ENCODE data around the gene CSTB.
"Not testable (repeated sequence)": the region's sequence is repeated elsewhere in the genome, so short reads cannot be mapped to it uniquely, and the experiment has no call there.

Gene CSTB, protein sequence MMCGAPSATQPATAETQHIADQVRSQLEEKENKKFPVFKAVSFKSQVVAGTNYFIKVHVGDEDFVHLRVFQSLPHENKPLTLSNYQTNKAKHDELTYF

DNA sequence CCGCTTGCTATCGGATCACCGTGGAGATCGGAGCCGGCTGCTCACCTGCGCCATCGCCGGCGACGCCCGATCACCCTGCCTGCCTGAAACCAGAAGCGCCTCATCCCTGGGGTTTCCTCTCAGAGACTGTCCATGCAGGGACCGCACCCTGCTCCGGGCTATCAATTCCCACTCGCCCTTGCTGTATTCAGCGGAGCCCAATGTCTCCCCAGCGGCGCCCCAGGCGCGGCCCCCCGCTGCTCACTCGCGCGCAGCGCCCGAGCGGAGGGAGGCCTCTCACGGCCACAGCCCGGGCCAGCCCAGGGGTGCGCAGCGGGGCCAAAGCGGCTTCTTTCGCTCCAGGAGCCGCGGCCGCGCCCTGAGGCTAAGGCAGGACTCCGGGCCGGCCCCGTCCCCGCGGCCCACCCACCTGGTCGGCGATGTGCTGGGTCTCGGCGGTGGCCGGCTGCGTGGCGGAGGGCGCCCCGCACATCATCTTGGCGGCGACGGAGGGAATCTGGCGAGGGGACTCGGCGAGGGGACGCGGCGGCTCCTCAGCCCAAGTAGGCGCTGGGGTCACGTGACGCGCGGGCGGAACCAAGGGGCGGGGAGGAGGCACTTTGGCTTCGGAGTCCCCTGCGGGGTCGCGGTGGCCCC, at the start of gene CSTB:
Gene CSTB, minus strand, starts transcription at position 514 of the 636 bp plus-strand sequence. Its CDS starts 39 bp downstream, at position 475.
- peak; percentile 34 for TF ChIP-seq CTCF (conservative IDR thresholded peaks at IDR 0.05)
- peak within 1 kb of the TSS; percentile 100 for H3K27ac ChIP-seq

DNA sequence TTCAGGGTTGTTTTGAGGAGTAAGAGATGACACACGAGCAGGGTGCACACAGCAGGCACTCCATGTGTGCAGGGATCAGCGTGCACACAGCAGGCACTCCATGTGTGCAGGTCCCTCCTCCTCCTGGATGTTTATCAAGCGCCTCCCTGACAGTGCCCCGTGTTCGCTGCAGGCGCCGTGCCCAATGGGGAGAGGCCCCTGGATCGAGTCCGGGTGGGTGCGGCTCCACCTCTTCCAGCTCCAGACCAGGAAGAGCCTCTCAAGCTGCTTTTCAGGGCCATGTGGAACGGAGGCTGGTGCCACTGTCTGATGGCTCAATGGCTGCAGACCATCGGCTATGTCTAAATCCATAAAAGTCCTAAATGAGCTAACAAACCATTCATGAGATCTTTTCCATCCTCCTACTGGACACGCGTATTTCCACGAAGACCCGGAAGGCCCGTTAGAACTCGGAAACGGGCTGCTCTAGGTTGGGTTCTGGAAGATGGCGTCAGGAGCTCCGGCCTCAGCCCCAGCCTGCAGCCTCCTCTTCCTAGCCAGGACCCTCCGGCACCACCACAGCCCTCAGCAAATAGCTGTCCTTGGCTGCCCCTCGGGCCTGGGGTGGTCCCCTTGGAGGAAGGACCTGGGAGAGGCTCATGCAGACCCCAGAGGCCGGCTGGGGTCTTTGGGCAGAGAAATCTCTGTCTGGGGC, 49.3 kb upstream of the CSTB start:
- no peak for TF ChIP-seq CTCF (conservative IDR thresholded peaks at IDR 0.05)
- H3K27ac ChIP-seq: no peak overlapping the region

DNA sequence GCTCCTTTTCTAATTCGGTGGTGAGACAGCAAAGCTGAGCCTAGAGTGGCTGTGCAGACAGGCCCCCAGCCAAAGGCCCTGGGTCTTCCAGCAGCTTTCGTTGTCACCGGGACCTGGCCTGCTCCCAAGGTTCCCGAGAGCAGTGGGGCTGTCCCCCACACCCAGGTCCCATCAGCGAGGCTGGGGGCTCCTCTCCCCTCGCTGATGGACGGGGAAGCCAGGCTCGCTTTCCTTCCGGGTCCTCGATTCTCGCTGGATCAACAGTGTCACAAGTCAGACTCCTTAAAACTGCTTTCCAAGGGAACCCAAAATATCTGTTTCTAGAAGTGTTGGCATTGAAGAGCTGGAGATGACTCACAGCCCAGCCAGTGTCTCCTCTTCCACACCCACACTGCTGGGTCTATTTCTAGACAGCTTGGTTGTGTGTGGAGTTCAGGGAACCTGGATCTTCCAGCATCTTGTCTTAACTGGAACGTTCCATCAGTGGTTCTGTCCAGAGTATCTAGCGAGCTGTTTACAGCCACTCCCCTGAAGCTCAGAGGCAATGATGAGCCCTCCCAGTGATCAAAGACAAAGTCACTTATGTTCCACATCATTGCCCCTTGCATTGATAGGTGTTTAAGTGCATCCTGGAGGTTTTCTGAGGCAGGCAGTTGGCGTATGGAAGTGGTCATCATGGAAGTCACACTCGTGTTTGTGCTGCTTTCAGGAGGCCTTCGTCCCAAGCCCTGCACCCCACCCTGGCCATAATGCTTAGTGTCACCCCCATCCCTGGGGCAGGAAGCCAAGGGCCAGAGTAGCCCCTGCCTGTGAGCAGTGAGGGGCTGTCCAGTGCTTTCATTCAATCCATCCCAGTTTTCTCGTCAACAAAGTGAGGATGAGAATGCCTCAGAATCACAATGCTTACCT, 48.5 kb upstream of the CSTB start:
- H3K27ac ChIP-seq: no peak overlapping the region
- no peak for TF ChIP-seq CTCF (conservative IDR thresholded peaks at IDR 0.05)

GRCh38 chr21:43822741-43823140, 46.6 kb upstream of the CSTB start:
- not testable (repeated sequence) for H3K27ac ChIP-seq

DNA sequence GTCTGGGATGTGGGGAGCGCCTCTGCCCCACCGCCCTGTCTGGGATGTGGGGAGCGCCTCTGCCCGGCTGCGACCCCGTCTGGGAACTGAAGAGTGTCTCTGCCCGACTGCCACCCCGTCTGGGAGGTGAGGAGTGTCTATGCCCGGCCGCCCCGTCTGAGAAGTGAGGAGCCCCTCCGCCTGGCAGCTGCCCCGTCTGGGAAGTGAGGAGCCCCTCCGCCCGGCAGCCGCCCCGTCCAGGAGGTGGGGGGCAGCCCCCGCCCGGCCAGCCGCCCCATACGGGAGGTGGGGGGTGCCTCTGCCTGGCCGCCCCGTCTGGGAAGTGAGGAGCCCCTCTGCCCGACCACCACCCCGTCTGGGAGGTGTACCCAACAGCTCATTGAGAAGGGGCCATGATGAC, 46.1 kb upstream of the CSTB start:
- not testable (repeated sequence) for H3K27ac ChIP-seq

DNA sequence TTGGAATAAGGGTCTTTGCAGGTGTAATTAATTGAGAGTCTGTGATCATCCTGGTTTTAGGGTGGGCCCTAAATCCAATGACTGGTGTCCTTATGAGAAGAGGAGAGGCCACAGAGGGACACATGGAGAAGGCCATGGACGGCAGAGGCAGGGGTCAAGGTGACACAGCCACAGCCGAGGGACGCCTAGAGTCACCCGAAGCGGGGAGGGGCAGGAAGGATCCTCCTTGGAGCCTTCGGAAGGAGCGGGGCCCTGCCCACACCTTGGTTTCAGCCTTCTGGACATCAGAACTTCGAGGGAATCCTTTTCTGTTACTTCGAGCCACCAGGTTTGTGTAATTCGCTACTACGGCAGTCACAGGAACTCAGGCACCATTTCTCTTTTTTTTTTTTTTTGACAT, 44.4 kb upstream of the CSTB start:
- no peak for TF ChIP-seq CTCF (conservative IDR thresholded peaks at IDR 0.05)
- no peak overlapping the region for H3K27ac ChIP-seq

DNA sequence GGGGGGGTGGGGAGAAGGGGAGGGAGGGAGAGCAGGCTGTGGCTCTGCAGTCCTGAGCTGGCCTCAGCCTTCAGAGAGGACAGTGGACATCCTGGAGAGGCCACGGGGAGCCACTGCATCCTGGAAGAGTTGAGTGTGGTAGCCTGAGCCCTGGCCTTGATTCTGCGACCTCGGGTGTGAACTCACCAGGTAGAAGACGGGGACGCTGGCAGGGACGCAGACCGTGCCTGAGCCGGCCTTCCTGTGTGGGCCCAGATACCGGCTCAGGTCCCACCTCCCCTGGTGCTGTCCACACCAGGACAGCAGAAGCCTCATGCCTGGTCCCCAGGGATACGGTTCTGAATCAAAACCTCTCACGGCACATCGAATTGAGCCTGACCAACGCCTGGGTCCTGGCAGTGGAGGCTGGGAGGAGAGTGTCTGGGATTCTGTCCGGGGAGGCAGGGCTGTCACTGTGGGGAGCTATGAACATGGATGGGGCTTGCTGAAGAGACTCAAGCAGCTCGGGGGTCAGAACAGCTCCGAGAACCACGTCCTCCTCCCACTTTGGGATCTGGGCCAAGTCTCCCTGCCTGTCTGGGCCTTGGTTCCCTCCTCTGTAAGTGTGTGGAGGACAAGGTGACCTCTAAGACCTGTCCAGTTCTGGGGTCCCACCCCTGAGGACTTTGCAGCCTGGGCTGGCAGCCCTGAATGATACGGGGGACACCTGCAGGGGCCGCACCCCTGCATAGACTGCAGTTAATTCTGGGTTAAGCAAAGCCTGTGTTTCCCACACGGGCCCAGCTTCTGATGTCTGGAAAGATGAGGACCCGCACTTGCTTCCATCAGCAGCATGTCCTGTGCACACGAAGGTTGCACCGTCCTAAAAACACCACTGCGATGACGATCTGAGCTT, 43.6 kb upstream of the CSTB start:
- no peak for TF ChIP-seq CTCF (conservative IDR thresholded peaks at IDR 0.05)
- H3K27ac ChIP-seq: no peak overlapping the region

Measured in VCaP (cell line).